Left ventricle myocardium inferior (tissue), 1 donor: ENCODE results near the gene NPHS1. TPM values are rescaled to one million over a fixed set of nuclear protein-coding genes. Genes with fewer than 3 reads are reported as not detected.
"Not testable (repeated sequence)": the region's sequence is repeated elsewhere in the genome, so short reads cannot be mapped to it uniquely, and the experiment has no call there.

Source experiments
- DNase-seq: peaks from one replicate; pipeline ENCODE4 v3.0.0-alpha.2; 2020
- H3K27ac ChIP-seq: fragments of 200-600 bp; replicated peaks from 2 replicates; pipeline ENCODE4 v1.8.0; 2021
- H3K27me3 ChIP-seq: fragments of 200-600 bp; 2 replicates; pipeline ENCODE4 v1.8.0; 2021; ENCODE audit warnings: low read depth
- H3K36me3 ChIP-seq: fragments of 200-600 bp; 2 replicates; pipeline ENCODE4 v1.8.0; 2021
- H3K4me1 ChIP-seq: fragments of 200-600 bp; 2 replicates; pipeline ENCODE4 v1.8.0; 2021
- H3K4me3 ChIP-seq: fragments of 200-600 bp; 2 replicates; pipeline ENCODE4 v1.8.0; 2021; ENCODE audit warnings: mild to moderate bottlenecking, moderate library complexity
- H3K9me3 ChIP-seq: fragments of 200-600 bp; replicated peaks from 2 replicates; pipeline ENCODE4 v1.8.0; 2021
- intact Hi-C: fragments of 100-400 bp; cut with micrococcal nuclease; formaldehyde crosslinking; loops from one replicate; pipeline ENCODE4 v1.11.0; 2022
- total RNA-seq: library from RNA; stranded (reverse); fragmentation: NEBNext Ultra II Directional; extraction: Animal tissue kit (Norgen Biotek cat#: 25700); gene quantifications from one replicate; pipeline ENCODE4 v1.2.1, GENCODE V29; 2021
- TF ChIP-seq, protein P1 (sequence below): fragments of 200-600 bp; IDR thresholded peaks from 2 replicates; pipeline ENCODE4 v1.8.0; 2021; ENCODE audit warnings: antibody characterized with exemption, mild to moderate bottlenecking, borderline replicate concordance
- donor health status: DM: no; HTN: yes; CAD: no; lungs with severe emphysema.

Gene NPHS1
- total RNA-seq, 1 donor from 2014 or later = not detected

DNA sequence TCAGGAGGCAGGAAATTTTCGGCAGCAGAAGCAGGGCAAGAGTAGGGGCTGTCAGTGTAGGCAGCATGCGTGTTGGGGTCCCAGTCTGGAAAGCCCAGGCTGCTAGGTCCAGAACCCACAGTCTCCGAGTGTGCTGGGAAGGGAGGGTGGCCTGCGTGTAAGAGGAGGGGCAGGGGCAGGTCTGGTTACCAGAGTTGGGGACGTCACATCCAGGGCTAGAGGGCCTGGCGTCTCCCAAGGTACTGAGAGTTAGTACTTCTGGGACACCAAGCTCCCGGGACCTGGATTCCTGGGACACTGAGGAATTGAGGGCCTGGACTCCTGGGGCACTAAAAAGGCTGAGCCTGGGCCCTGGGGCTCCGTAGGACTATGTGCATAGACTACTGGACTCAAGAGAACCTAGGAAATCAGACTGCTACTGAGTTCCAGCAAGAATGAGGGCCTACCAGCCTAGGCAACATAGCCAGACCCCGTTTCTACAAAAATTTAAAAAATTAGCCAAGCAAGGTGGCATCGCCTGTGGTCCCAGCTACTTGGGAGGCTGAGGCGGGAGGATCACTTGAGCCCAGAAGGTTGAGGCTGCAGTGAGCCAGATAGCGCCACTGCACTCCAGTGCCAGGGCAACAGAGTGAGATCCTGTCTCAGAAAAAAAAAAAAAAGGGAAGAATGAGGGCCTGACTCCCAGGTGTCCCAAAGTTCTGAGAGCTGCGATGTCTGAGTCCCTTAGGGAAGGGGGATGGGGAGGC is 45.6 kb upstream of the NPHS1 start:
- H3K4me1 ChIP-seq = peaks cover 33% of the 10 kb centered on the region
- no peak for DNase-seq
- H3K27ac ChIP-seq = peak overlapping the region; percentile 77
- no peaks in the 10 kb centered on the region for H3K27me3 ChIP-seq
- peak overlapping the region; percentile 86 for H3K4me3 ChIP-seq
- TF ChIP-seq, protein P1, sequence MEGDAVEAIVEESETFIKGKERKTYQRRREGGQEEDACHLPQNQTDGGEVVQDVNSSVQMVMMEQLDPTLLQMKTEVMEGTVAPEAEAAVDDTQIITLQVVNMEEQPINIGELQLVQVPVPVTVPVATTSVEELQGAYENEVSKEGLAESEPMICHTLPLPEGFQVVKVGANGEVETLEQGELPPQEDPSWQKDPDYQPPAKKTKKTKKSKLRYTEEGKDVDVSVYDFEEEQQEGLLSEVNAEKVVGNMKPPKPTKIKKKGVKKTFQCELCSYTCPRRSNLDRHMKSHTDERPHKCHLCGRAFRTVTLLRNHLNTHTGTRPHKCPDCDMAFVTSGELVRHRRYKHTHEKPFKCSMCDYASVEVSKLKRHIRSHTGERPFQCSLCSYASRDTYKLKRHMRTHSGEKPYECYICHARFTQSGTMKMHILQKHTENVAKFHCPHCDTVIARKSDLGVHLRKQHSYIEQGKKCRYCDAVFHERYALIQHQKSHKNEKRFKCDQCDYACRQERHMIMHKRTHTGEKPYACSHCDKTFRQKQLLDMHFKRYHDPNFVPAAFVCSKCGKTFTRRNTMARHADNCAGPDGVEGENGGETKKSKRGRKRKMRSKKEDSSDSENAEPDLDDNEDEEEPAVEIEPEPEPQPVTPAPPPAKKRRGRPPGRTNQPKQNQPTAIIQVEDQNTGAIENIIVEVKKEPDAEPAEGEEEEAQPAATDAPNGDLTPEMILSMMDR = no peak
- H3K36me3 ChIP-seq = peaks cover 38% of the 10 kb centered on the region
- intact Hi-C loops = no loop called here
- H3K9me3 ChIP-seq = no peaks in the 10 kb centered on the region

DNA sequence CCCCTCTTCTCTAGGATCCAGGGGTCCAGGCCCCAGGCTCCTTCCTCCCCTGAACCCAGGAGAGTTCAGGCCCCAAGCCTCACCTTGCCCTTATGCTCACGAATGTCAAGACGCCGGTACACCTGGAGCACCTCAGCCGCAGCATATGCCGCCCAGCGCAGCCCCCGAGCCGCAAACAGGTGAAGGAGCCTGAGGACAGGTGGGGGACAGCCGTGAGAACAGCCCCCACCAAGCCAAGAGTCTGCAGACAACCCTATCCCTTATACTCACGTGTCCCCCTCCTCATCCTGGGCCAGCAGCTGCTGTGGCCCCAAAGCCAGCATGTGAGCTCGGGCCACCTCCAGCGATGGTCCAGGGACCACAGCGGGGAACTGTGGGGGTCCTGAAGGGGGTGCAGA is 44.3 kb upstream of the NPHS1 start:
- Histone ChIP-seq H3K27me3 (no peaks in the 10 kb centered on the region), H3K27ac (no peak overlapping the region), H3K4me1 (peaks cover 33% of the 10 kb centered on the region), H3K4me3 (no peak overlapping the region), H3K9me3 (no peaks in the 10 kb centered on the region), H3K36me3 (peaks cover 49% of the 10 kb centered on the region)
- DNase-seq = no peak
- TF ChIP-seq, protein P1 = no peak
- intact Hi-C loops = no loop called here

DNA sequence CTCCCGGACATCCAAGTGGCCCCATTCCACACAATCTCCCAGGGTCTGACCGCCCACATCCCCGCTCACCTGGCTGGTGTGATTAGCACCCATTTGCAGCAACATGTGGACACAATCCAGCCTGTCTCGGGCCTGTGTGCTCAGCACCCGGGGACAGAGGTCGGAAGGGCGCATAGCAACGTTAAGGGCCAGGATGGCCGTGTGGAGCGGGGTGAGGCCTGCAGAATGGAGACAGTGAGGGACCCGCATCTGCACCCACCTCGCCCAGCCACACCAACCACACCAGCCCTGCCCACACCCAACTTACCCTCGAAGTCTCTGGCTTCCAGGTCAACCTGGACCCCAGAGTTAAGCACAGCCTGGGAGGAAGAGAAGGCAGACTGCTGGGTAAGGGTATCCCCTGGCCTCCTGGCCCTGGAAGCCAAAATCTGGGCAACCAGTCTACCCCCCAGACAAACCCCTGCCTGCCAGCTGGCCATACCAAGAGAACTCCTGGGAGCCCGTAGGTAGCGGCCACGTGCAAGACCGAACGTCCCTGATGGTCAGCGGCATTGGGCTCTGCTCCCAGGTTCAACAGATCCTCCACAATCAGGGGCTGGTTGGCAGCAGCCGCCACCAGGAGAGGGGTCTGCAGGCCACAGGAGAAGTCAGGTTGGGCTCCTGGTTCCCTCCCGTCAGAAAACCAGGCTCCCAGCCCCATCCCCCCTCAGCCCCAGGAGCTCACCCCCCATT is 43.8 kb upstream of the NPHS1 start:
- Histone ChIP-seq H3K36me3 (peaks cover 49% of the 10 kb centered on the region), H3K4me3 (no peak overlapping the region), H3K9me3 (no peaks in the 10 kb centered on the region), H3K27me3 (no peaks in the 10 kb centered on the region), H3K27ac (no peak overlapping the region), H3K4me1 (peaks cover 33% of the 10 kb centered on the region)
- no peak for DNase-seq
- TF ChIP-seq, protein P1 = no peak
- intact Hi-C loops = no loop called here

DNA sequence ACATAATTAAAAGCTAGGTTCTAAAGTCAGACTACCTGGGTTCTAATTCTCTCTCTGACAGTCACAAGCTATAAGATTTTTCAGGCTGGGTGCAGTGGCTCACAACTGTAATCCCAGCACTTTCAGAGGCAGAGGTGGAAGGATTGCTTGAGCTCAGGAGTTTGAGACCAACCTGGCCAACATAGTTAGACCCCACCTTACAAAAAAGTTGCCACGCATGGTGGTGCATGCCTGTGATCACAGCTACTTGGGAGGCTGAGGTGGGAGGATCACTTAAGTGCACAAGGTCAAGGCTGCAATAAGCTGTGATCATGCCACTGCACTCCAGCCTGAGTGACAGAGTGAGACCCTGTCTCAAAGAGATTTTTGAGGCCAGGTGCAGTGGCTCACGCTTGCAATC is 42.0 kb upstream of the NPHS1 start:
- Histone ChIP-seq H3K4me3 (no peak overlapping the region), H3K27ac (no peak overlapping the region), H3K9me3 (no peaks in the 10 kb centered on the region), H3K36me3 (peaks cover 65% of the 10 kb centered on the region), H3K27me3 (no peaks in the 10 kb centered on the region), H3K4me1 (peaks cover 19% of the 10 kb centered on the region)
- intact Hi-C loops = no loop called here
- DNase-seq = no peak
- TF ChIP-seq, protein P1 = no peak

DNA sequence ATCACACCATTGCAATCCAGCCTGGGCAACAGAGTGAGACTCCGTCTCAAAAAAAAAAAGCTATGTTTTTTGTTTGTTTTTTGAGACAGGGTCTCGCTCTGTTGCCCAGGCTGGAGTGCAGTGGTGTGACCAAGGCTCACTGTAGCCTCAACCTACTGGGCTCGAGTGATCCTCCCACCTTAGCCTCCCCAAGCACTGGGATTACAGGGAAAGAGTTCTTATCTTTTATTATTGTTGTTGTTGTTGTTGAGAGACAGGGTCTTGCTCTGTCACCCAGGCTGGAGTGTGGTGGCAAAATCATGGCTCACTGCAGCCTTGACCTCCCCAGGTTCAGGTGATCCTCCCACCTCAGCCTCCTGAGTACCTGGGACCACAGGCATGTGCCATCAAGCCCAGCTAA is 39.5 kb upstream of the NPHS1 start:
- intact Hi-C loops, DNase-seq, H3K27me3 ChIP-seq, H3K9me3 ChIP-seq, H3K4me1 ChIP-seq, H3K4me3 ChIP-seq, H3K27ac ChIP-seq: not testable (repeated sequence)
- peaks cover 85% of the 10 kb centered on the region for H3K36me3 ChIP-seq

DNA sequence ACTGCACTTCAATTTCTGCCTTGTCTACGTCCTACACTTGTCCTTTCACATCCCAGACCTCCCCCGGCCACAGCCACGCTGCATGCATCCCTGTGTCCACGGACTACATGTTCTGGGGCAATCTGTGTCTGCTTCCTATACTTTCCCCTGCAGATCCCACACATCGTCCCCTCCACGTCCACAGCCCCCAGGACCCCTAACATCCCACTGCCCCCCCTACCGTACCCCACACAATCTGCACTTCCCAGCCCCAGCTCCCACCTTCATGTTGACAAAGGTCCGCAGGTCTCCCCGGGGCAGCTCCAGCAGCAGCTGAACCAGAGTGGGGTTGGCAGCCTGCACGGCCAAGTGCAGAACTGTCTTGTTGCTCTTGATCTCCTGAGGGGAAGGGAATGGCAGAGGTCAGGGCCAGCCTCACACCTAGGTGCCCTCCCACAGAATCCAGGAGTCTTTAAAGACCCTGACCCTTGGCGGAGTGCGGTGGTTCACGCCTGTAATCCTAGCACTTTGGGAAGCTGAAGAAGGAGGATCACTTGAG is 37.9 kb upstream of the NPHS1 start:
- H3K36me3 ChIP-seq = peaks cover 69% of the 10 kb centered on the region
- intact Hi-C loops = no loop called here
- no peaks in the 10 kb centered on the region for H3K27me3 ChIP-seq
- H3K27ac ChIP-seq = no peak overlapping the region
- no peaks in the 10 kb centered on the region for H3K9me3 ChIP-seq
- H3K4me3 ChIP-seq = no peak overlapping the region
- TF ChIP-seq, protein P1 = no peak
- no peak for DNase-seq
- H3K4me1 ChIP-seq = no peaks in the 10 kb centered on the region
